SK-N-SH treated with all-trans-retinoic acid at 6 μM for 48 hours (cell line): ENCODE data around the gene CCR5AS.
"Not testable (repeated sequence)": the region's sequence is repeated elsewhere in the genome, so short reads cannot be mapped to it uniquely, and the experiment has no call there.

ENCODE experiments used
- ATAC-seq: fragments of 200-7000 bp; cut with Tn5 transposase; 3 replicates; pipeline ENCODE4 v1.9.1; 2020; ENCODE audit warnings: mild to moderate bottlenecking, moderate library complexity
- ARNTL ChIP-seq: fragments of 450-650 bp; formaldehyde crosslinking; IDR thresholded peaks from 2 replicates; pipeline ENCODE4 v1.5.0; 2020; ENCODE audit warnings: low read depth, mild to moderate bottlenecking, moderate library complexity, borderline replicate concordance
- BACH2 ChIP-seq: fragments of 250-450 bp; sonication (Bioruptor Pico); IDR thresholded peaks from 2 replicates; pipeline ENCODE4 v1.9.0; 2021; ENCODE audit warnings: mild to moderate bottlenecking, borderline replicate concordance
- CREB5 ChIP-seq: fragments of 250-450 bp; sonication (Bioruptor Pico); IDR thresholded peaks from 2 replicates; pipeline ENCODE4 v1.5.1; 2020; ENCODE audit warnings: low read depth, mild to moderate bottlenecking, moderate library complexity
- CSDC2 ChIP-seq: fragments of 250-450 bp; sonication (Bioruptor Pico); IDR thresholded peaks from 2 replicates; pipeline ENCODE4 v1.5.0; 2020; ENCODE audit warnings: mild to moderate bottlenecking, moderate library complexity
- CSRNP3 ChIP-seq: fragments of 250-450 bp; sonication (Bioruptor Pico); IDR thresholded peaks from 2 replicates; pipeline ENCODE4 v1.5.1; 2021; ENCODE audit warnings: mild to moderate bottlenecking, moderate library complexity
- ESRRG ChIP-seq: fragments of 250-450 bp; sonication (Bioruptor Pico); IDR thresholded peaks from 2 replicates; pipeline ENCODE4 v1.6.1; 2021; ENCODE audit warnings: mild to moderate bottlenecking
- GLIS3 ChIP-seq: fragments of 250-450 bp; sonication (Bioruptor Pico); IDR thresholded peaks from 2 replicates; pipeline ENCODE4 v1.5.0; 2020; ENCODE audit warnings: mild to moderate bottlenecking, moderate library complexity
- ISL1 ChIP-seq: fragments of 250-450 bp; sonication (Bioruptor Pico); IDR thresholded peaks from 2 replicates; pipeline ENCODE4 v2.1.2; 2022; ENCODE audit warnings: mild to moderate bottlenecking, moderate library complexity
- OSR1 ChIP-seq: fragments of 250-450 bp; sonication (Bioruptor Pico); IDR thresholded peaks from 2 replicates; pipeline ENCODE4 v1.8.0; 2022; ENCODE audit warnings: moderate library complexity, mild to moderate bottlenecking, inconsistent platforms
- PATZ1 ChIP-seq: fragments of 250-450 bp; sonication (Bioruptor Pico); IDR thresholded peaks from 2 replicates; pipeline ENCODE4 v1.8.0; 2020; ENCODE audit warnings: mild to moderate bottlenecking, moderate library complexity, borderline replicate concordance
- POU6F1 ChIP-seq: fragments of 250-450 bp; sonication (Bioruptor Pico); IDR thresholded peaks from 2 replicates; pipeline ENCODE4 v1.8.0; 2021; ENCODE audit warnings: low read depth, mild to moderate bottlenecking, moderate library complexity, borderline replicate concordance
- PPARA ChIP-seq: fragments of 250-450 bp; sonication (Bioruptor Pico); IDR thresholded peaks from 2 replicates; pipeline ENCODE4 v1.5.0; 2020; ENCODE audit warnings: mild to moderate bottlenecking, borderline replicate concordance
- RARB ChIP-seq: fragments of 250-450 bp; sonication (Bioruptor Pico); IDR thresholded peaks from 2 replicates; pipeline ENCODE4 v1.8.0; 2021; ENCODE audit warnings: mild to moderate bottlenecking, moderate library complexity
- SNAI2 ChIP-seq: fragments of 250-450 bp; sonication (Bioruptor Pico); IDR thresholded peaks from 2 replicates; pipeline ENCODE4 v1.5.0; 2020; ENCODE audit warnings: mild to moderate bottlenecking, moderate library complexity
- TCF4 ChIP-seq: fragments of 250-450 bp; sonication (Bioruptor Pico); IDR thresholded peaks from 2 replicates; pipeline ENCODE4 v1.8.0; 2021; ENCODE audit warnings: mild to moderate bottlenecking, moderate library complexity, borderline replicate concordance
- TOX ChIP-seq: fragments of 250-450 bp; sonication (Bioruptor Pico); IDR thresholded peaks from 2 replicates; pipeline ENCODE4 v1.8.0; 2021; ENCODE audit warnings: mild to moderate bottlenecking, moderate library complexity, borderline replicate concordance
- TSHZ2 ChIP-seq: fragments of 250-450 bp; sonication (Bioruptor Pico); IDR thresholded peaks from 2 replicates; pipeline ENCODE4 v1.5.0; 2020; ENCODE audit warnings: mild to moderate bottlenecking, moderate library complexity
- ZFP3 ChIP-seq: fragments of 250-450 bp; sonication (Bioruptor Pico); IDR thresholded peaks from 2 replicates; pipeline ENCODE4 v1.5.0; 2020; ENCODE audit warnings: mild to moderate bottlenecking, moderate library complexity
- ZNF565 ChIP-seq: fragments of 450-650 bp; formaldehyde crosslinking; conservative IDR thresholded peaks from 2 replicates; pipeline ENCODE4 v1.5.0; 2020; ENCODE audit warnings: low read depth, mild to moderate bottlenecking, moderate library complexity
- ZNF70 ChIP-seq: fragments of 450-650 bp; formaldehyde crosslinking; IDR thresholded peaks from 2 replicates; pipeline ENCODE4 v1.5.0; 2020; ENCODE audit warnings: mild to moderate bottlenecking, moderate library complexity
- ZNF8 ChIP-seq: fragments of 450-650 bp; formaldehyde crosslinking; IDR thresholded peaks from 2 replicates; pipeline ENCODE4 v1.5.0; 2020; ENCODE audit warnings: mild to moderate bottlenecking, moderate library complexity

The CCR5AS gene

GRCh38 chr3:46388847-46389246 is 18.0 kb downstream of the CCR5AS start:
- not testable (repeated sequence) for ATAC-seq

GRCh38 chr3:46386205-46386604 is 20.7 kb downstream of the CCR5AS start:
- ATAC-seq, result no peak
- TF ChIP-seq ARNTL (CRISPR knock-in tag), result no peak
- no peak for TF ChIP-seq ISL1 (CRISPR knock-in tag)
- no peak for TF ChIP-seq PPARA (CRISPR knock-in tag)
- no peak for TF ChIP-seq ZNF8 (CRISPR knock-in tag)
- no peak for TF ChIP-seq OSR1
- TF ChIP-seq ZNF70 (CRISPR knock-in tag), result no peak
- no peak for TF ChIP-seq ESRRG
- TF ChIP-seq GLIS3 (CRISPR knock-in tag), result no peak
- TF ChIP-seq CSDC2 (CRISPR knock-in tag), result no peak
- no peak for TF ChIP-seq ZNF565
- no peak for TF ChIP-seq TOX (CRISPR knock-in tag)
- no peak for TF ChIP-seq CREB5
- TF ChIP-seq, all 23 proteins: peak for 0

- TF ChIP-seq ARNTL (CRISPR knock-in tag), result no peak
- no peak for TF ChIP-seq ESRRG
- no peak for TF ChIP-seq CSDC2 (CRISPR knock-in tag)
- TF ChIP-seq RARB, result no peak
- no peak for TF ChIP-seq CSRNP3 (CRISPR knock-in tag)
- no peak for TF ChIP-seq ZFP3 (CRISPR knock-in tag)
- no peak for TF ChIP-seq TSHZ2 (CRISPR knock-in tag)
- TF ChIP-seq PATZ1 (CRISPR knock-in tag), result no peak
- TF ChIP-seq OSR1, result no peak
- no peak for TF ChIP-seq ZNF565
- TF ChIP-seq GLIS3 (CRISPR knock-in tag), result no peak
- TF ChIP-seq CREB5, result no peak
- no peak for TF ChIP-seq SNAI2 (CRISPR knock-in tag)
- TF ChIP-seq TCF4, result no peak
- no peak for ATAC-seq
Observed at GRCh38 chr3:46383951-46384330, 22.9 kb downstream of the CCR5AS start.

GRCh38 chr3:46383211-46383950 is 23.5 kb downstream of the CCR5AS start:
- no peak for ATAC-seq
- TF ChIP-seq PATZ1 (CRISPR knock-in tag), result no peak
- TF ChIP-seq POU6F1 (CRISPR knock-in tag), result no peak
- no peak for TF ChIP-seq ZNF565
- TF ChIP-seq CSRNP3 (CRISPR knock-in tag), result no peak
- TF ChIP-seq BACH2 (CRISPR knock-in tag), result no peak
- no peak for TF ChIP-seq GLIS3 (CRISPR knock-in tag)
